ENCODE results near the gene LRP1-AS.

LRP1-AS gene

DNA sequence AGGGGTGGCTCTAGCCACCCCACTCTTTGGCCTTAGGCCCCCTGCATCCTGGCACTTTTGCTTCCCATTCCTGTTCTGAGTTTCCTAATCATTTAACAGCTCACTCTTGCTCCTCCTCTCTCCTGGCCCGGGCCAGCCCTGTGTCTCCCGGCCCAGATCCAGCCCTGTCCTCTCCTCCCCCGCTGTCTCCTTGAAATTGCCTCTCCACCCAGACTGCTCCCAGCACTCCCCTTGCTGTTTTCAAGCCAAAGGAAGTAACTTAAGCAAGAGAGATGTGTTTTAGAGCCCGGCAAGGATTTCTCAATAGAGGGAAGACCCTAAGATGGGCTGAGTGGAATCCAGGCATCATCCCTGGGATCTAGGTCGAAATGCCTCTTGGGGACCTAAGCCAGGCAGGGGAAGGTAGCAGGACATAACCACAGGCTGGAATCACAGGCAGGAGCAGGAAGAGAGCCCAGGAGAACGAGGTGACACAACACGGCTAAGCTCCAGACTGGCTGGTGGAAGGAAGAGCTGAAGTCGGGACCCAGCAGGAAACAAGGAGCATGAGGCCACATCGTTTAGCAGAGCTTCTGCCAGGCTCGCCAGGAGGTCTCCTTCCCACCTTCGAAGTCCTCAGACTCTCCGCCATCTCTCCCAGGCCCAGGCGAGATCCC is 2.0 kb upstream of the LRP1-AS start:
- no peak for DNase-seq (ENCODE audit: low spot score)
- in situ Hi-C loops (cut with MboI; ENCODE audit: low sequenced_read_pairs, unreplicated experiment), result no loop called here
- TF ChIP-seq, protein P1, sequence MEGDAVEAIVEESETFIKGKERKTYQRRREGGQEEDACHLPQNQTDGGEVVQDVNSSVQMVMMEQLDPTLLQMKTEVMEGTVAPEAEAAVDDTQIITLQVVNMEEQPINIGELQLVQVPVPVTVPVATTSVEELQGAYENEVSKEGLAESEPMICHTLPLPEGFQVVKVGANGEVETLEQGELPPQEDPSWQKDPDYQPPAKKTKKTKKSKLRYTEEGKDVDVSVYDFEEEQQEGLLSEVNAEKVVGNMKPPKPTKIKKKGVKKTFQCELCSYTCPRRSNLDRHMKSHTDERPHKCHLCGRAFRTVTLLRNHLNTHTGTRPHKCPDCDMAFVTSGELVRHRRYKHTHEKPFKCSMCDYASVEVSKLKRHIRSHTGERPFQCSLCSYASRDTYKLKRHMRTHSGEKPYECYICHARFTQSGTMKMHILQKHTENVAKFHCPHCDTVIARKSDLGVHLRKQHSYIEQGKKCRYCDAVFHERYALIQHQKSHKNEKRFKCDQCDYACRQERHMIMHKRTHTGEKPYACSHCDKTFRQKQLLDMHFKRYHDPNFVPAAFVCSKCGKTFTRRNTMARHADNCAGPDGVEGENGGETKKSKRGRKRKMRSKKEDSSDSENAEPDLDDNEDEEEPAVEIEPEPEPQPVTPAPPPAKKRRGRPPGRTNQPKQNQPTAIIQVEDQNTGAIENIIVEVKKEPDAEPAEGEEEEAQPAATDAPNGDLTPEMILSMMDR (IDR thresholded peaks at IDR 0.05; ENCODE audit: borderline replicate concordance, control extremely low read depth, extremely low read depth, insufficient read depth, missing control alignments), result no peak

DNA sequence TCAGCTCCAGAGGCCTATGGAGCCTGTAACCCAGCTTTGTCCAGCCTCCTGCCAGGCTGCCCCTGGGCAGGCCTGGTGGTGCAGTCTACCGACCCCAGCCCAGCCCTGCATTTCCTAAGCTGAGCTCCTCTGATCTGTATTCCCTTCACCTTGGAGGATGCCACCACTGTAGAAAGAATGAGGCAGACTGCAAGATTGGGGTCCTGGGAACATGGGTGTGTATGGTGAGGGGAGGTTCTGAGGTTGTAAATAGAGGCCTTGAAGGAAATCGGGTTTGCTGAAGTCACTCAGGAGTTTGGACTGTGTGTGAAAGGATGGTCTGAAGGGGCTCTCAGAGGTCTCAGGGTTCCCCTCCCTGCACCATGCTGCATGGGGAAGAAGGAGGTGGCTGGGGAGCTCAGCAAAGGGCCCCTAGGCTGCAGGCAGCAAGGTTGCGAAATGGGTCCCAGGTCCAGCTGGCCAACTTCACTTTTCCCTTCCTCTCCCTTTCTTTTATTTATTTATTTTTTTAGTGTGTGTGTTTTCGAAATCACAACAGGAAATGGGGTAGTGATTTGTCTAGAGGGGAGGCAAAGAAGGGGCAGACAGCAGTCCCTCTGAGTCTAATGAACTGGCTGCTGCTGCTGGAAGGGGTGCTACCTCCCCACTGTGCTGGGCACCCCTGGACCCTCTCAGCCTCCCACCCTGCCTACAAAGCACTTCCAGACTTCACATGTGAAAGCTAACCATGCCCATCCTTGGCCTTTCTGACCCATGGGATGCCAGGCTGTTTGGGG is 1.2 kb upstream of the LRP1-AS start:
- TF ChIP-seq, protein P1 (IDR thresholded peaks at IDR 0.05; ENCODE audit: borderline replicate concordance, control extremely low read depth, extremely low read depth, insufficient read depth, missing control alignments), result no peak
- DNase-seq (ENCODE audit: low spot score), result no peak
- in situ Hi-C loops (cut with MboI; ENCODE audit: low sequenced_read_pairs, unreplicated experiment), result no loop called here

DNA sequence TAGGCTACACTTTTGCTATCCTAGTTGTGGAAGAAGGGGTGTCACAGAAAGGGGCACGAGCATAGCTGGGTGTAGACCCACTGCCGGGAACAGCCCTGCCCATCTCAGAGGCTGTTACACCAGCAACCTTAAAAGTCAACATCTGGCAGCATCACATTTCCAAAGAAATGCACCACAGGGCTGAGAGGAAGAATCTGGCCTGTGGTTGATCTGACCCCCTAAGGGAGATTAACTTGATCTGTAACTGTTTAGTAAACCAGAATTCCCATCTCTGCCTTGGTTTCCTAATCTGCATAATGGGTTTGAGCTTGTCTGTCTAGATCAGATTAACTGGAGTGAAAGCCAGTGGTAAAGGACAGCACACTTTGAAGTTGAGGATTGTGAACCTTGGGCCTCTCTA is 1.3 kb downstream of the LRP1-AS start:
- no peak for DNase-seq (ENCODE audit: low spot score)
- TF ChIP-seq, protein P1 (IDR thresholded peaks at IDR 0.05; ENCODE audit: borderline replicate concordance, control extremely low read depth, extremely low read depth, insufficient read depth, missing control alignments), result no peak
- in situ Hi-C loops (cut with MboI; ENCODE audit: low sequenced_read_pairs, unreplicated experiment), result no loop called here

DNA sequence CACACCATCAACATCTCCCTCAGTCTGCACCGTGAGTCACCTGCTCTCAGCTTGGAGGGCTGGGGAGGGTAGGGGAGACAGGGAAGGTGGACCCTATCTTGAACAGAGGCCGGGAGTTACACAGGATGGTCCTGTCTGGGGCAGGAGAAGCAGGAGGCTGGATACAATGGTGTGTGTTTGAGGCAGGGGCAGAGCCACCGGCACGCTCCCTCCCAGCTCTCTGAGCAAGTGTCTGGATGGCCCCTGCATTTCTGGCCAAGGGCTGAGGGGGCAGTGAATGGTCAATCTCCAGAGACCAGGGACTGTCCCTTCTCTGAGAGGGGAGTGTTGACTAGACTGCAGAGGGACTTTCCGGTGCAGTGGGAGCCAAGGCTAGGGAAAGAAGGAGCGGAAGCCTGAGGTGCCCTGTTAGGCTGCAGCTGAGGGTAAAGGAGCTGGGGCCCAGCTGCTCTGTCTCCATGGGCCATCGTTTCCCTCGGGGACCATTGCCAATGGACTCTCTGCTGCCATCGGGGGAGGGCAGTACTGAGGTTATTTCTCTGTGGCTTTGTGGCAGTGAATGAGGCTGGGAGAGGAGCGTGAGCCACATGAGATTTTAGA is 1.9 kb downstream of the LRP1-AS start:
- no peak for DNase-seq (ENCODE audit: low spot score)

DNA sequence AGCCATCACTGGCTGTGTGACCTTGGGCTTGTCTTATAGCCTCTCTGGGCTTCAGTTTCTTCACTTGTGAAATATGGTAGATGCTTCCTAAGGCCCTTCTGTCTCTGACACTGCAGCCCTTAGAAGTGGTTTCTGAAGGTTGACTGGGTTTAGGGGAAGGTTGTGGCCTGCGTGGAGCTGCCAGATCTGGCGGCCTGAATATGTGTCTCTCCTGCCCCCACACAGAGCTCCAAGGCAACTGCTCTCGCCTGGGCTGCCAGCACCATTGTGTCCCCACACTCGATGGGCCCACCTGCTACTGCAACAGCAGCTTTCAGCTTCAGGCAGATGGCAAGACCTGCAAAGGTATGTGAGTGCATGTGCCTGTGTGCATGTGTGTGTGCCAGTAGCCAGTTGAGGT is 4.0 kb downstream of the LRP1-AS start:
- in situ Hi-C loops (cut with MboI; ENCODE audit: low sequenced_read_pairs, unreplicated experiment), result no loop called here
- DNase-seq (ENCODE audit: low spot score), result no peak
- TF ChIP-seq, protein P1 (IDR thresholded peaks at IDR 0.05; ENCODE audit: borderline replicate concordance, control extremely low read depth, extremely low read depth, insufficient read depth, missing control alignments), result no peak

More for the DNA sequence above, 1.9 kb downstream of the LRP1-AS start:
- TF ChIP-seq, protein P1 (IDR thresholded peaks at IDR 0.05; ENCODE audit: borderline replicate concordance, control extremely low read depth, extremely low read depth, insufficient read depth, missing control alignments), result no peak
- in situ Hi-C loops (cut with MboI; ENCODE audit: low sequenced_read_pairs, unreplicated experiment), result no loop called here

DNA sequence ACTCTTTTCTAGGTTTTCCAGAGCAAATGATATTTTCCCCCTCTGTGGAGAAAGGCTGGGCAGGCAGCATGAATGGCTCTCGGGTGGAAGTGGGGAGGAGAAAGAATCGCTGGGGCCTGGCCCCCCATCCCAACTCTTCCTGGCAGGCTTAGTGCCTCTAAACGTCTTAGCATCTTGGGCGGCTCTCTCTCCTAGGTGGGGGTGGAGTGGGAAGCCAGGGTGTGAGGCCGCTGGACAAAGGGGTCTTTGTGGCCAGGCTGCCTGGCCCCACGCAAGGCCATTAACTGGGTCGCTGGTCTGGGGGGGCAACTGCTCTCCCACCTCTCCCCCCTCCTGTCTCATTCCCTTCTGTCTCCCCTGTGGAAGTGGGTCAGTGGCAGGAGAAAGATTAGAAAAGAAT is 4.7 kb downstream of the LRP1-AS start:
- no peak for DNase-seq (ENCODE audit: low spot score)
- in situ Hi-C loops (cut with MboI; ENCODE audit: low sequenced_read_pairs, unreplicated experiment), result no loop called here
- TF ChIP-seq, protein P1 (IDR thresholded peaks at IDR 0.05; ENCODE audit: borderline replicate concordance, control extremely low read depth, extremely low read depth, insufficient read depth, missing control alignments), result no peak

Data from GM13976 (cell line).